GM23248 (cell line): ENCODE results near the gene CELF6.

Source experiments
- EZH2 ChIP-seq: fragments of 200-600 bp; sonication (generic); IDR thresholded peaks from 2 replicates; pipeline ENCODE4 v1.6.1; 2018; ENCODE audit warnings: antibody characterized with exemption, mild to moderate bottlenecking; ENCODE audit not compliant: insufficient read depth, poor library complexity, severe bottlenecking
- EZH2phosphoT487 ChIP-seq: fragments of 200-600 bp; sonication (generic); IDR thresholded peaks from 2 replicates; pipeline ENCODE4 v1.6.1; 2018; ENCODE audit warnings: antibody characterized with exemption, moderate library complexity, mild to moderate bottlenecking, low read depth; ENCODE audit not compliant: insufficient read depth

GRCh38 chr15:72318408-72318942, 1.5 kb downstream of the CELF6 start:
- TF ChIP-seq EZH2 (no peak), EZH2phosphoT487 (no peak)
